ENCODE data around the gene COQ2.
"Not testable (repeated sequence)": the region's sequence is repeated elsewhere in the genome, so short reads cannot be mapped to it uniquely, and the experiment has no call there.

The COQ2 gene

GRCh38 chr4:83283181-83283580 lies 1.4 kb downstream of the COQ2 start:
- DNase-seq (ENCODE audit: low spot score) = no peak

- peak; percentile 56 for DNase-seq (ENCODE audit: low spot score)
Measured at GRCh38 chr4:83282049-83282535, 2.5 kb downstream of the COQ2 start.

- DNase-seq (ENCODE audit: low spot score) = no peak
Measured at GRCh38 chr4:83281307-83281706, 3.3 kb downstream of the COQ2 start.

- DNase-seq (ENCODE audit: low spot score) = no peak
Measured at GRCh38 chr4:83276299-83277040, 8.1 kb downstream of the COQ2 start.

- DNase-seq (ENCODE audit: low spot score) = not testable (repeated sequence)
Measured at GRCh38 chr4:83273926-83274325, 10.7 kb downstream of the COQ2 start.

- no peak for DNase-seq (ENCODE audit: low spot score)
Measured at GRCh38 chr4:83272900-83273299, 11.7 kb downstream of the COQ2 start.

DNA sequence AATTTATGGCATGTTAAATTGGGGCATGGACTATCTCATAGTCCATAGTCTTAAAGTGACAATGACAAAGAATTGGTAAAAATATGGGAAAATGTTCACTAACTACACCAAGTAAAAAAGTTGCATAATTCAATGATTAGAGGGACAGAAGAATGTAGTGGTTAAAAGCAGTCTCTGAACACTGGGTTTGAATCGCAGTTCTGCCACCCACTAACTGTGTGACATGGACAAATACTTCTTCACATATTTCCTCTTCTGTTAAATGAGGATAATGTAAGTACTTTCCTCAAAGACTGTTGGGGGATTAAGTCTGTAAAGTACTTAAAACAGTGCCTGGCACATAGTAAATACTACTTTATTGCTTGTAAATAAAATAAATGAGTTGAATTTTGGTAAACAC lies 15.3 kb downstream of the COQ2 start:
- DNase-seq (ENCODE audit: low spot score) = peak; percentile 29

GRCh38 chr4:83268491-83268890 lies 16.1 kb downstream of the COQ2 start:
- no peak for DNase-seq (ENCODE audit: low spot score)

DNA sequence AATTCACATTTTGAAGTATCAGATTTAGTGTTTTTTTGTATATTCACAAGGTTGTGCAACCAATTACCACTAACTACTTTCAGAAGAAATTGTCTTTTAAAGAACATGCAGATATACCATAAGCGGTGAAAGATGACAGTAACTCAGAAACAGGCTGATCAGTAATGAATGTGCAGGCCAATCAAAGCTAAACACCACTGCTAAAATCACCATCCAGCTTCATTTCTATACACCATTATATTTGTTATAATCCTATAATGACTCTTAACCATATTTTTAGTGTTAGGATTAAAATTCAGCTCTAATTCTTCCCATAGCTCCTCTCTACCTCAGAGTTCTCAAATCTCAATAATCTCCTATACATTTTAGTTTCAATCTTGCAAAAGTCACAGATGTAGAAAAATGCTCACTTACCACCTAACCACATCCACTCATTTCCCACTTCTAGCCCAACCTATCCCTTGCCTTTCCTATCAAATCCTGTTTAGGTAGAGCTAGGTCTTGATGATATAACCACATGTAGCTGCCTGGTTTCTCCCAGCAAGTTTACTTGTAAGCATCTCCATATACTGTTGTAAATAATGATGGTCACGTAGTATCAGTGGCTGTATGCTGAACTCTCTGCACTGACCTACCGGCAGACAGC lies 16.6 kb downstream of the COQ2 start:
- no peak for DNase-seq (ENCODE audit: low spot score)

GRCh38 chr4:83267121-83267829 lies 17.3 kb downstream of the COQ2 start:
- no peak for DNase-seq (ENCODE audit: low spot score)

DNA sequence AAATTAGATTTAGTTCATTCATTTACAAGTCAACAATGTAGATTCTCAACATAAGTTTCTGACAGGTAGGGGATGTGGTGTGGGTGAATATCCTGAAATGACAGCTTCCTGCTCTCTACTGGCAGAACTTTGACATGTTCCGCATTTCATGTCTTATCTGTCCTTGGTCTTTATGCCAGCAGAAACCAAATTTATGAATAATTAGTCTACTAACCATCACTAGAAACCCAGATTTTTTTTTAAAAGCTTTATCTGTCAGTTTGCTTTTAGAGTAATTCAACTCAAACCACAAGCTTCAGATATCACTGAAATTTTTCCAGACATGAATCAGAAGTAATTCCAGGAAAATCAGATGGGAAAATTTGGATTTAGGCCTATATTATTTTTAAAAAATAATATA lies 17.9 kb downstream of the COQ2 start:
- DNase-seq (ENCODE audit: low spot score) = no peak

GRCh38 chr4:83263106-83263505 lies 21.5 kb downstream of the COQ2 start:
- no peak for DNase-seq (ENCODE audit: low spot score)

- no peak for DNase-seq (ENCODE audit: low spot score)
Measured at GRCh38 chr4:83262682-83263081, 21.9 kb downstream of the COQ2 start.

DNA sequence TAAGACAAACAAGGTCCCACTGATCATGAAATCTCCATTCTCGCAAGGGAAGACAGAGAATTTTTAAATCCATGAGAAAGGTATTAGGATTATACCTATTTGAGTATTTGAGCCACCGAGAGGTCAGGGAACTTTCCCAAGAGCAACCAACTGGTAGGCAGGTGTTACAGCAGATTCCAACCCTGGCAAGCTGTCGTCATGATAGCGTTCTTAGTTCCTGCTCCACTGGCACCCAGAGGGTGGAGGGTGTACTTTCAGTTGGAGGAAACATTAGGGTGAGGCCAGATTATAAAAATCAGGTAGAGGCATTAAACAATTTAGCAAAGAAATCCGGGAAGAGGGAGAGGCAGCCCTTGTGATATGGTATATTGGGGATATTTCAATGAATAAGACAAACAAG lies 23.3 kb downstream of the COQ2 start:
- DNase-seq (ENCODE audit: low spot score) = no peak

DNA sequence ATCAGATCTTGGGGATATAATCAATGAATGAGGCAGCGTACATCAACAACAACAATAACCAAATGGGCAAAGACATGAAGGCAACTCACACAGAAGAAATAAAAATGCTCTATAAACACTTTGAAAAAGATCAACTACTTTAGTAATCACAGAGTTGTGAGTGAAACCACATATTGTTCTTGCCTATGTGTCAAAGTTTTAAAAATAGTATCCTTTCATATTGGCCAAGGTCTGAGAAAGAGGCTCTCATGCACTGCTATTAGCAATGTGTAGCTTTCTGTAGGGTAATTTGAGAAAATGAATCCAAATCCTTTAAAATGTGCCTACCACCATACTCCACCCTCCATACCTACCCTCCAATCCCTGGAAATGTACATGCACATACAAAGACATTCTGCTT lies 25.0 kb downstream of the COQ2 start:
- no peak for DNase-seq (ENCODE audit: low spot score)

DNA sequence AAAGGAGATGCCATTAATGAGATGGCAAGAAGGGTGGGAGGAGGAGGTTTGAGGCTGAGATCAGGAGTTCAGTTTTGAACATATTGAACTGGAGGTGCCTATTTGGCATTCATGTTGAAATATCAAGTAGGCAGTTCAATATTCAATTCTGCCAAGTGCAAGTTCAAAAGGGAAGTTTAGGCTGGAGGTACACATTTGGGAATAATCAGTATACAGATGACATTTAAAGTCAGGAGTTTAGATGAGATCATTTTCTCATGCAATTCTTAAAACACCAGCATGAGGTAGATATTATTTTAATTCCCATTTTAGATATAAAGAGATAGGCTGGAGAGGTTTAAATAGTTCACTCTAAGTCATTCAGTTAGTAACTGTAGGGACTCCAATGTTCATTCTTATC lies 26.1 kb downstream of the COQ2 start:
- no peak for DNase-seq (ENCODE audit: low spot score)

DNA sequence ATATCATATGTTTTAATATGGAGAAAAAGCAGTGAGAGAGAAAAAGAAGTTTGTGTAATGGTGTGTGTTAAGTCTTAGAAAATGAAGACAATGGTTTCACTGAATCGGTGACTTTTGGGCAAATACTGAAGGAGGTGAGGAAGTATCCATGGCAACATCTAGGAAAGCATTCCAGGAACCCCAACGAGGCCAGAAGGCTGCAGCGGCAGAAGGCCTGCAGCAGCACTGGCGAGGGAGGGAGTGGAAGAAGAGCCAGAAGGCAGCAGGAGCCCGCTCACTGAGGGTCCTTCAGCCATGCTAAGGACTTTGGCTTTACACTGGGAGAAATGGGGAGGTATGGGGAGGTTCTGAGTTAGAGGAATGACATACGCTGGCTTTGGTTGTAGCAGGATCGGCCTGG lies 26.8 kb downstream of the COQ2 start:
- DNase-seq (ENCODE audit: low spot score) = no peak

- DNase-seq (ENCODE audit: low spot score) = peak; percentile 28
Measured at GRCh38 chr4:83255584-83255983, 29.0 kb downstream of the COQ2 start.

DNA sequence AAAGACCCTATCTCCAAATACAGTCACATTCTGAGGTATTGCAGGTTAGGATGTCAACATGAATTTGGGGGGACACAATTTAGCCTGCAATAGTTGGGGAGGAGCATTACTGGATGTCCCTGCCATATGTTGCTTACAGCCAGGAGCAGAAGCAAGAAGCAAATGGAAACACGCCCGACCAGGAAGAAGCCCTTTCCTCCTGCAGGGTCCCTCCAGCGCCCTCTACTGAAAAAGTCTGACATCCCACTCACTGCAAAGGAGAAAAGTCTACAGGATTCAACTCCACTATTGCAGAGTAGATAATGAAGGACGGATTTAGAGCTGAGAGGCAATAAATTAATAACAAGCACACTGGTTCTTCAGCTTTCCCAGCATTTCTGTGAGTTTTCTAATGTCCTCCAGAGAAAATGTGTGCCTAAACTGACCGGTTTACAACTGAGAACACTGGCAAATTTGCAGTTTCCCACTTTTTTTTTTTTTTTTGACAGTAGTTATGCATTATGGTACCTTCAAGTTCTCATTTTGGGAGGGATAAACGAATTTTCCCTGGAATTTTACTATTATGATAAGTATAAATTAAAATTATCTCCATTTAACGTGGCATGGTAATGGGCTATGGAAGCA lies 31.7 kb downstream of the COQ2 start:
- DNase-seq (ENCODE audit: low spot score) = peak; percentile 52

- DNase-seq (ENCODE audit: low spot score) = no peak
Measured at GRCh38 chr4:83251447-83251830, 33.2 kb downstream of the COQ2 start.

DNA sequence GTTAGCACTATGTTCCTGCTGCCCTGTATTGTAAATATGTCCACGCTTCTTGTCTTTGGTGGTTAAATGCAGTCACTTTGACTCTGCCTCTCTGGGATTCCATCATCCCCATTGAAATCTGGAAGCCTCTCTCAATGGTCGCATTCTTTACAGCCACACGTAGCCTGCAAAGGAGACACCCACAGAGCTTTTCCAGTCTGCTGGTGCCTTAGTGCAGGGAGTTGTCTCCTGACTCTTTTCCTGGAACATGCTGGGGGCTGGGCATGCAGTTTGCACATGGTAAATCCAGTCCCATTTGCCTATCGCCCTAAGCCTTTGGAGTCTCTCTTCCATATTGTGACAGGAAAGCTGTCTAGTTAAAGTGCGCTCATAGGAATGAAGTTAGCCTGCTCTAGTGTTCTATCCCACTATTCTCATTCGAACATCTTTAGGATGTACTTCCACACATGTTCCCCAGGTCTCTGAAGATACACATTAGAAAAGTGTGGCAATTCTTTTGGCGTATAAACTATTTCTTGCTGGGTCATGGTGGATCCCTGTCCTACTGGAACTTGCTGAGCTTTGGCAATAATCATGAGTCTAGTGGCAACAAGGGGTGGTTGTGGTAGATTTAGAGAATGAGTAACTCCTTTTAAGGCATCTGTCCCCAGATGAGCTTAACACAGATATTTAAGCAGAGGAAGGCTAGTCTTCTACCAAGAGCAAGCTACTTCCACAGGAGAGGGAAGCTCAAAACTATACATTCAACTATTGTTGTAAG lies 33.7 kb downstream of the COQ2 start:
- DNase-seq (ENCODE audit: low spot score) = peak; percentile 24

DNA sequence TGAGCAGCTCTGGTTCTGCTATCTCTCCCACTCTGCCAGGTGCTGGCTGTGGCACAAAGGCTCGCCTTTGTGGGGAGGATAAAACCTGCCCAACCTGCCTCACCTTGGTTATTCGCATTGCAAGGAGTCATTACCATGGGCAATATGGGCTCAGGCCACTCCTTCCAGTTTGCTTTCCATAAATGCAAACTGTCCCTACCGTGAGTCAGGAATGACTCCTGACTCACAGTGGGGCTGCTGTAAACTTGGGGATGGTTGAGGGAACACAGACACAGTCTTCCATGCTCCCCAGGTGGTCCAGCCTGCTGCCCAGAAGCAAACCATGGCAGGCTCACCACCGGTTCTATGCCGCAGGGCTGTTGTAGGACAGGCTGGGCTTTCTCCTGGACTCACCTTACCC lies 36.1 kb downstream of the COQ2 start:
- DNase-seq (ENCODE audit: low spot score) = no peak

All from GM03348 (cell line).